Upper lobe of left lung (tissue), 6 donors: Measurements from ENCODE around the gene CACNG8. TPM values are rescaled to one million over a fixed set of nuclear protein-coding genes. Genes with fewer than 3 reads are reported as not detected.

Experiments
- ATAC-seq, 2 donors: fragments of 200-7000 bp; cut with Tn5 transposase; one replicate each; pipeline ENCODE4 v1.9.1; 2022; ENCODE audit warnings: mild to moderate bottlenecking in 2 of 2, moderate library complexity in 2 of 2; ENCODE audit not compliant: low FRiP score in 2 of 2
- DNase-seq, 2 donors: peaks; one replicate each; pipeline ENCODE4 v3.0.0-alpha.2; 2019 to 2020
- H3K27ac ChIP-seq, 4 donors: fragments of 200-600 bp; sonication (generic); one replicate each; pipeline ENCODE4 v1.5.1; 2016 to 2019
- H3K27me3 ChIP-seq, 4 donors: fragments of 200-600 bp; sonication (generic); one replicate each; pipeline ENCODE4 v1.5.1; 2017 to 2019
- H3K36me3 ChIP-seq, 4 donors: fragments of 200-600 bp; sonication (generic); one replicate each; pipeline ENCODE4 v1.5.1; 2016 to 2019
- H3K4me1 ChIP-seq, 4 donors: fragments of 200-600 bp; sonication (generic); one replicate each; pipeline ENCODE4 v1.5.1; 2018 to 2019
- H3K4me3 ChIP-seq, 4 donors: fragments of 200-600 bp; sonication (generic); one replicate each; pipeline ENCODE4 v1.5.1; 2017 to 2019; ENCODE audit warnings: mild to moderate bottlenecking in 2 of 4, moderate library complexity in 1 of 4
- H3K9me3 ChIP-seq, 4 donors: fragments of 200-600 bp; sonication (generic); one replicate each; pipeline ENCODE4 v1.5.1; 2018 to 2019
- EP300 ChIP-seq, 4 donors: sonication (generic); formaldehyde crosslinking; IDR thresholded peaks; one replicate each; pipeline ENCODE4 v1.5.1; 2017; ENCODE audit warnings: antibody characterized with exemption in 4 of 4, control low read depth in 2 of 4
- POLR2A ChIP-seq, 4 donors: fragments of 450-650 bp; IDR thresholded peaks; one replicate each; pipeline ENCODE4 v1.5.1; 2016 to 2017; ENCODE audit warnings: antibody characterized with exemption in 4 of 4, mild to moderate bottlenecking in 2 of 4
- POLR2AphosphoS5 ChIP-seq, 2 donors: sonication (generic); formaldehyde crosslinking; IDR thresholded peaks; one replicate each; pipeline ENCODE4 v1.5.1; 2017; ENCODE audit warnings: antibody characterized with exemption in 2 of 2
- WGBS, 2 donors: methylation state at CpG; one replicate each; pipeline ENCODE4 v1.1.5; 2017 to 2018; 5-methylcytosine and 5-hydroxymethylcytosine counted together
- total RNA-seq, 6 donors: library from RNA; depleted of rRNA in 4 of 6; stranded (reverse); fragments of >200 nt in 4 of 6; gene quantifications; one replicate each; pipeline versions ENCODE4 v1.1.0 to v1.2.1, GENCODE V29; 2016 to 2021
- TF ChIP-seq, protein P1 (sequence below), 6 experiments: fragments of 450-650 bp in 4 of 6; fragments of 200-600 bp in 2 of 6; sonication (generic) in 2 of 6; IDR thresholded peaks; one replicate each; pipeline ENCODE4 v1.5.1; 2016 to 2019; ENCODE audit warnings: antibody characterized with exemption in 6 of 6
- donor health status: DM: no; HTN: no; CAD: no; lungs with moderate emphysema.
- donor health status: DM: no; HTN: yes; CAD: no; lungs with severe emphysema.

Gene CACNG8
- total RNA-seq, 6 donors from 2014 or later = 0.09 to 0.44 (median 0.26) TPM; not detected in 2

DNA sequence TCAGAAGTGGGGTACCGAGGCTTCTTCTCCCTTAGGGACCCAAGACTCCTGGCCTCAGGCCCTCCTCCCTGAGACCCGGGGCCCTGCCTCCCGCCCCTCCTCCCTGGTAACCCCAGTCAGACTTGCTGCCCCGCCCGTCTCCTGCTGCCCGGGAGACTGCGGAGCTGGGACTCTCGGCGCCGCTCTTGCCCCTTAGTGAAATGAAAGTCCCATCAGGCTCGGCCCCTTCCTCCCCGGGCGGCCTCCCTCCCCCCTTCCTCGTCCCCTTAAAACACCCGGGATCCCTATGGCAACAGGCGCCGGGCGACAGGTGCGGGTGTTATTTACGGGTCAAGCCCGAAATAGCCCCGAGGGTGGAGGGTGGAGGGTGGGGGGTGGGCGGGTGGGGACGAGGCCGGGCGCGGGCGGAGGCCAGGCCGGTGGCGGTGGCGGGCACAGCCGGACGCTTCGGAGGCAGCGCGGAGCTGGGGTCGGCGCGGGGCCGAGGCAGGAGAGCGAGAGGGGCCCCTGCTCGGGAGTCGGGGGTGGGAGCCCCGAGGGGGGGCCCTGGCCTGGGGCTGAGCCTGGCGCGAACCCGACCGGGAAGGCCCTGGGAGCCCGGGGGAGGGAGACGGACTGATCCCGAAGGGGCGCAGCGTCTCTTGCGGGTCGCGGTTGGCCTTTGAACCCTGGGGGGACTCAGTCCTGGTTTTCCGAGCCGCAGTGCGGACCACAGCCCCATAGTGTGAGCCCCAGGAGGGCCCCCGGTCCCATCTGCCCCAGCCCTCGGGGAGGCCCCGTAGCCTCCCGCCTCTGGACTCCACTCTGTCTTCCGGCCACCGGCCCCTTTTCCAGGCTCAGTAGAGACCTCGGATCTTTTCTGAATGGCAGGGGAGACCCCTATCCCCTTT lies 28.7 kb downstream of the CACNG8 start, which contains the start of gene CACNG6:
TSS of gene CACNG6 (plus strand) at position 414 of the 890 bp plus-strand sequence. CDS start 1,241 bp downstream, outside the sequence.
- Histone ChIP-seq H3K27ac (peak within 1 kb of the TSS in 1 of 4 donors; percentile 23), H3K27me3 (peaks cover 2 to 24% (median 14%) of the 10 kb centered on the region in 4 donors), H3K4me3 (peak within 1 kb of the TSS in 3 of 4 donors; percentile 24 to 51 (median 42)), H3K9me3 (no peaks in the 10 kb centered on the region), H3K4me1 (peaks cover 4 to 13% (median 8%) of the 10 kb centered on the region in 4 donors), H3K36me3 (no peaks in the 10 kb centered on the region)
- ATAC-seq (no peak), DNase-seq (no peak)
- WGBS, 2 donors = 8 to 14% methylated on average over 12 to 33 of the region's 66 CpGs
- TF ChIP-seq EP300 (IDR thresholded peaks at IDR 0.05) (no peak), POLR2AphosphoS5 (IDR thresholded peaks at IDR 0.05) (no peak), POLR2A (IDR thresholded peaks at IDR 0.05) (no peak)
- TF ChIP-seq, protein P1, sequence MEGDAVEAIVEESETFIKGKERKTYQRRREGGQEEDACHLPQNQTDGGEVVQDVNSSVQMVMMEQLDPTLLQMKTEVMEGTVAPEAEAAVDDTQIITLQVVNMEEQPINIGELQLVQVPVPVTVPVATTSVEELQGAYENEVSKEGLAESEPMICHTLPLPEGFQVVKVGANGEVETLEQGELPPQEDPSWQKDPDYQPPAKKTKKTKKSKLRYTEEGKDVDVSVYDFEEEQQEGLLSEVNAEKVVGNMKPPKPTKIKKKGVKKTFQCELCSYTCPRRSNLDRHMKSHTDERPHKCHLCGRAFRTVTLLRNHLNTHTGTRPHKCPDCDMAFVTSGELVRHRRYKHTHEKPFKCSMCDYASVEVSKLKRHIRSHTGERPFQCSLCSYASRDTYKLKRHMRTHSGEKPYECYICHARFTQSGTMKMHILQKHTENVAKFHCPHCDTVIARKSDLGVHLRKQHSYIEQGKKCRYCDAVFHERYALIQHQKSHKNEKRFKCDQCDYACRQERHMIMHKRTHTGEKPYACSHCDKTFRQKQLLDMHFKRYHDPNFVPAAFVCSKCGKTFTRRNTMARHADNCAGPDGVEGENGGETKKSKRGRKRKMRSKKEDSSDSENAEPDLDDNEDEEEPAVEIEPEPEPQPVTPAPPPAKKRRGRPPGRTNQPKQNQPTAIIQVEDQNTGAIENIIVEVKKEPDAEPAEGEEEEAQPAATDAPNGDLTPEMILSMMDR (IDR thresholded peaks at IDR 0.05) = no peak

DNA sequence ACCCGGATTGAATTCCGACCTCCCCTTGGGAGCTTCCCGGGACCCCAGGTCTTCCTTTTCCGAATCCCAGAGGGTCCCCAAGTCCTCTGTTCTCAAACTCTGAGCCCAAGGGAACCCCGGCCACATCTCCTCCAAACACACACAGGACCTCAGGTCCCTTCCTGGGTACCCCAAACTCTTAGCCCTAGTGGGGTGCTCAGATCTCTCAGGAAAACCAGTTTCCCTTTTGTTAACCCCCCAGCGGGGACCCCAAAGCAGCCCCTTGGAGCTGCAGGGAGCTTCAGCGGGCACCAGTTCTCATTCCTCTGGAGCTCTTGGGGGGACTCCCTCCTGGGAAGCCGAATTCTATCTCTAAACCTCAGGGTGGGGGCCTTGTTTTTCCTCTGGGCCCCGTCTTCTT lies 29.5 kb downstream of the CACNG8 start:
- Histone ChIP-seq H3K36me3 (no peaks in the 10 kb centered on the region), H3K27me3 (peaks cover 2 to 24% (median 14%) of the 10 kb centered on the region in 4 donors), H3K4me3 (no peak overlapping the region), H3K4me1 (peaks cover 4 to 13% (median 8%) of the 10 kb centered on the region in 4 donors), H3K9me3 (no peaks in the 10 kb centered on the region), H3K27ac (no peak overlapping the region)
- TF ChIP-seq EP300 (IDR thresholded peaks at IDR 0.05) = no peak
- TF ChIP-seq, protein P1 (IDR thresholded peaks at IDR 0.05) = no peak
- TF ChIP-seq POLR2A (IDR thresholded peaks at IDR 0.05) = no peak
- no peak for TF ChIP-seq POLR2AphosphoS5 (IDR thresholded peaks at IDR 0.05)
- DNase-seq (no peak), ATAC-seq (no peak)
- WGBS, 2 donors = 75 to 84% methylated on average over 9 of the region's 9 CpGs

DNA sequence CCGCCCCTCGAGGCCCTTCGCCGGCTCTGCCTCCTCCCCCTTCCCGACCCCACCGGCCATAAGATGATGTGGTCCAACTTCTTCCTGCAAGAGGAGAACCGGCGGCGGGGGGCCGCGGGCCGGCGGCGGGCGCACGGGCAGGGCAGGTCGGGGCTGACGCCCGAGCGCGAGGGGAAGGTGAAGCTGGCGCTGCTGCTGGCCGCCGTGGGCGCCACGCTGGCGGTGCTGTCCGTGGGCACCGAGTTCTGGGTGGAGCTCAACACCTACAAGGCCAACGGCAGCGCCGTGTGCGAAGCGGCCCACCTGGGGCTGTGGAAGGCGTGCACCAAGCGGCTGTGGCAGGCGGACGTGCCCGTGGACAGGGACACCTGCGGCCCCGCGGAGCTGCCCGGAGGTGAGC lies 30.1 kb downstream of the CACNG8 start:
- no peaks in the 10 kb centered on the region for H3K36me3 ChIP-seq
- no peak for TF ChIP-seq POLR2AphosphoS5 (IDR thresholded peaks at IDR 0.05)
- H3K4me3 ChIP-seq = no peak overlapping the region
- WGBS, 2 donors = 28 to 30% methylated on average over 28 to 29 of the region's 43 CpGs
- H3K4me1 ChIP-seq = peaks cover 4 to 13% (median 8%) of the 10 kb centered on the region in 4 donors
- no peaks in the 10 kb centered on the region for H3K9me3 ChIP-seq
- H3K27ac ChIP-seq = no peak overlapping the region
- ATAC-seq (no peak), DNase-seq (peak in 1 of 2 donors; percentile 77)
- peaks cover 2 to 24% (median 14%) of the 10 kb centered on the region in 4 donors for H3K27me3 ChIP-seq

DNA sequence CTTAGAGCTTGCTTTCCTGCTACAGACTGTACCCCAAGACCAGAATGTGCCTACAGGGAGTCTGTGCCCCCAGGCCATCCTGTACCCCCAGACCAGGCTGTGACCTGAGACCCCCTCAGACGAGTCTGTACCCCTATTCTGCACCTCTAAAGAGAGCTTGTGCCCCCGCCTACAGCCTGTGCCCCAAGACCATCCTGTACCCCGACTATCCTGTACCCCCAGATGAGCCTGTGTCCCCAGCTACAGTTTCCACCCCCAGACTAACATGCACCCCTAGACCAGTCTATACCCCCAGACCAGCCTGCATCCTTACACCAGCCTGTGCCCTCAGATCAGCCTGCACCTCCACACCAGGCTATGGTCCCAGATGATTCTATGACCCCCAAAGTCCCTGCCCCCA lies 30.7 kb downstream of the CACNG8 start:
- H3K27ac ChIP-seq = no peak overlapping the region
- peaks cover 2 to 27% (median 14%) of the 10 kb centered on the region in 4 donors for H3K27me3 ChIP-seq
- no peak for TF ChIP-seq POLR2A (IDR thresholded peaks at IDR 0.05)
- 72 to 100% methylated on average over 1 to 3 of the region's 3 CpGs for WGBS, 2 donors
- no peak for ATAC-seq
- H3K36me3 ChIP-seq = no peaks in the 10 kb centered on the region
- H3K4me1 ChIP-seq = peaks cover 4 to 13% (median 8%) of the 10 kb centered on the region in 4 donors
- H3K4me3 ChIP-seq = no peak overlapping the region
- no peak for DNase-seq
- H3K9me3 ChIP-seq = no peaks in the 10 kb centered on the region

DNA sequence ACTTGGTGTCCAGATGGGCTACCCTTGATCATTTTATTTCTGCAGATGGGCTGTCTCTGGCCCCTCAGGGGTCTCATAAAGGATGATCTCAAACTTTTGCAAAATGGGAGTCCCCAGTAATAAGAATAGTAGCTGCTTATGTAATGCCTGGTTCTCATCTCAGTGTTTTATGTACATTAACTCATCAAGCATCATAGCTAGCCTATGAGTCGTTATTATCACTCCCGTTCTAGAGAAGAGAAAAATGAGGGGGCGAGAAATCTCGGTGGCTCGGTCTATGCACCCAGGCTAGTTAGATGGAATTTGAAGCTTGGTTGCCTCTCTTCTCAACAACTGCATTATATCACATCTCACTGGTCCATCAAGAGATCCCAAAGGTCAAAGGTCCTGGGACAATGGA lies 32.1 kb downstream of the CACNG8 start:
- 86 to 93% methylated on average over 5 of the region's 5 CpGs for WGBS, 2 donors
- Histone ChIP-seq H3K36me3 (no peaks in the 10 kb centered on the region), H3K4me1 (peaks cover 4 to 13% (median 8%) of the 10 kb centered on the region in 4 donors), H3K27me3 (peaks cover 2 to 27% (median 14%) of the 10 kb centered on the region in 4 donors), H3K27ac (no peak overlapping the region), H3K9me3 (no peaks in the 10 kb centered on the region), H3K4me3 (no peak overlapping the region)
- ATAC-seq (no peak), DNase-seq (no peak)
- TF ChIP-seq, protein P1 (IDR thresholded peaks at IDR 0.05) = no peak
- no peak for TF ChIP-seq EP300 (IDR thresholded peaks at IDR 0.05)
- TF ChIP-seq POLR2A (IDR thresholded peaks at IDR 0.05) = no peak
- no peak for TF ChIP-seq POLR2AphosphoS5 (IDR thresholded peaks at IDR 0.05)
